ENCODE data around the gene TMEM74B.

DNA sequence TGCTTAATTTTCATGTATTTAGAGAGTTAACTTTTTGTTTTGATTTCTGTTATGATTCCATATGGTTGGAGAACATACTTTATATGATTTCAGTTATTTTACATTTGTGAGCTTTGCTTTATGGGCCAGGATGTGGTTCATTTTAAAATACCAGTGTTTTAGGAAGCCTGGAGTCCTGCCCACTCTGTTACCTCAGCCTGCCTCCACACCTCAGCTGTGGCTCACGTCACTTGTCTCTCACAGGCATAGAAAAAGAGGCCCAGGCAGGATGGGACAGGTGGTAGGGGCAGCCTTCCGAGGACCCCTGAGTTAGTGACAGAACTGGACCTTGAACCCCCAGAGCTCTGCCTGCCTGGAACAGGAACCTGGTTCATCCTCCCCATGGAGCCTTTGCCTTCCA is 50.4 kb downstream of the TMEM74B start:
- TF ChIP-seq POLR2A (IDR thresholded peaks at IDR 0.05; ENCODE audit: low read depth, low read length), result no peak
- no peak for TF ChIP-seq TAF1 (IDR thresholded peaks at IDR 0.05; ENCODE audit: borderline replicate concordance, low read depth, low read length)
- no peak for TF ChIP-seq POLR2AphosphoS5 (IDR thresholded peaks at IDR 0.05; ENCODE audit: low read depth, low read length)

Data from GM12892 (cell line).